NCI-H1417 (cell line): ENCODE measurements around the gene ROR1.

Experiments
- DNase-seq, 3 experiments: peaks; one replicate each; lab custom pipeline; 2025; lab: John Stamatoyannopoulos, UW

ROR1 gene

GRCh38 chr1:63973005-63973419 is 199.2 kb downstream of the ROR1 start:
- no peak for DNase-seq

- DNase-seq, result no peak
These were observed 201.1 kb downstream of the ROR1 start for GRCh38 chr1:63974966-63975365.

- no peak for DNase-seq
These were observed 201.7 kb downstream of the ROR1 start for GRCh38 chr1:63975481-63975880.

- no peak for DNase-seq
These were observed 202.2 kb downstream of the ROR1 start for GRCh38 chr1:63976006-63976405.

- no peak for DNase-seq
These were observed 203.6 kb downstream of the ROR1 start for GRCh38 chr1:63977466-63977865.

- DNase-seq, result peak in 1 of 3 experiments; percentile 46
These were observed 207.1 kb downstream of the ROR1 start for GRCh38 chr1:63980740-63981407.

GRCh38 chr1:63981408-63981773 is 207.6 kb downstream of the ROR1 start:
- no peak for DNase-seq

- DNase-seq, result peak in 2 of 3 experiments; percentile 8 to 54
These were observed 208.4 kb downstream of the ROR1 start for GRCh38 chr1:63982201-63982600.

GRCh38 chr1:63983391-63984256 is 209.8 kb downstream of the ROR1 start:
- DNase-seq, result no peak

GRCh38 chr1:63984257-63984929 is 210.6 kb downstream of the ROR1 start:
- DNase-seq, result no peak

- no peak for DNase-seq
These were observed 211.1 kb downstream of the ROR1 start for GRCh38 chr1:63984930-63985290.

GRCh38 chr1:63987014-63987627 is 213.3 kb downstream of the ROR1 start:
- no peak for DNase-seq

GRCh38 chr1:63987628-63988024 is 213.8 kb downstream of the ROR1 start:
- no peak for DNase-seq

- no peak for DNase-seq
These were observed 215.1 kb downstream of the ROR1 start for GRCh38 chr1:63988941-63989340.

- DNase-seq, result peak in 1 of 3 experiments; percentile 53
These were observed 217.9 kb downstream of the ROR1 start for GRCh38 chr1:63991685-63992084.

- DNase-seq, result no peak
These were observed 226.2 kb downstream of the ROR1 start for GRCh38 chr1:64000021-64000420.

- DNase-seq, result no peak
These were observed 227.2 kb downstream of the ROR1 start for GRCh38 chr1:64001038-64001437.

GRCh38 chr1:64004451-64005025 is 230.7 kb downstream of the ROR1 start:
- no peak for DNase-seq

GRCh38 chr1:64005801-64006200 is 232.0 kb downstream of the ROR1 start:
- no peak for DNase-seq

- peak in 1 of 3 experiments; percentile 32 for DNase-seq
These were observed 232.6 kb downstream of the ROR1 start for GRCh38 chr1:64006276-64007051.

GRCh38 chr1:64010316-64010715 is 236.5 kb downstream of the ROR1 start:
- DNase-seq, result no peak
